ENCODE results near the gene CDON.

Gene CDON, protein sequence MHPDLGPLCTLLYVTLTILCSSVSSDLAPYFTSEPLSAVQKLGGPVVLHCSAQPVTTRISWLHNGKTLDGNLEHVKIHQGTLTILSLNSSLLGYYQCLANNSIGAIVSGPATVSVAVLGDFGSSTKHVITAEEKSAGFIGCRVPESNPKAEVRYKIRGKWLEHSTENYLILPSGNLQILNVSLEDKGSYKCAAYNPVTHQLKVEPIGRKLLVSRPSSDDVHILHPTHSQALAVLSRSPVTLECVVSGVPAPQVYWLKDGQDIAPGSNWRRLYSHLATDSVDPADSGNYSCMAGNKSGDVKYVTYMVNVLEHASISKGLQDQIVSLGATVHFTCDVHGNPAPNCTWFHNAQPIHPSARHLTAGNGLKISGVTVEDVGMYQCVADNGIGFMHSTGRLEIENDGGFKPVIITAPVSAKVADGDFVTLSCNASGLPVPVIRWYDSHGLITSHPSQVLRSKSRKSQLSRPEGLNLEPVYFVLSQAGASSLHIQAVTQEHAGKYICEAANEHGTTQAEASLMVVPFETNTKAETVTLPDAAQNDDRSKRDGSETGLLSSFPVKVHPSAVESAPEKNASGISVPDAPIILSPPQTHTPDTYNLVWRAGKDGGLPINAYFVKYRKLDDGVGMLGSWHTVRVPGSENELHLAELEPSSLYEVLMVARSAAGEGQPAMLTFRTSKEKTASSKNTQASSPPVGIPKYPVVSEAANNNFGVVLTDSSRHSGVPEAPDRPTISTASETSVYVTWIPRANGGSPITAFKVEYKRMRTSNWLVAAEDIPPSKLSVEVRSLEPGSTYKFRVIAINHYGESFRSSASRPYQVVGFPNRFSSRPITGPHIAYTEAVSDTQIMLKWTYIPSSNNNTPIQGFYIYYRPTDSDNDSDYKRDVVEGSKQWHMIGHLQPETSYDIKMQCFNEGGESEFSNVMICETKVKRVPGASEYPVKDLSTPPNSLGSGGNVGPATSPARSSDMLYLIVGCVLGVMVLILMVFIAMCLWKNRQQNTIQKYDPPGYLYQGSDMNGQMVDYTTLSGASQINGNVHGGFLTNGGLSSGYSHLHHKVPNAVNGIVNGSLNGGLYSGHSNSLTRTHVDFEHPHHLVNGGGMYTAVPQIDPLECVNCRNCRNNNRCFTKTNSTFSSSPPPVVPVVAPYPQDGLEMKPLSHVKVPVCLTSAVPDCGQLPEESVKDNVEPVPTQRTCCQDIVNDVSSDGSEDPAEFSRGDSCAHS (N-terminal part only)

DNA sequence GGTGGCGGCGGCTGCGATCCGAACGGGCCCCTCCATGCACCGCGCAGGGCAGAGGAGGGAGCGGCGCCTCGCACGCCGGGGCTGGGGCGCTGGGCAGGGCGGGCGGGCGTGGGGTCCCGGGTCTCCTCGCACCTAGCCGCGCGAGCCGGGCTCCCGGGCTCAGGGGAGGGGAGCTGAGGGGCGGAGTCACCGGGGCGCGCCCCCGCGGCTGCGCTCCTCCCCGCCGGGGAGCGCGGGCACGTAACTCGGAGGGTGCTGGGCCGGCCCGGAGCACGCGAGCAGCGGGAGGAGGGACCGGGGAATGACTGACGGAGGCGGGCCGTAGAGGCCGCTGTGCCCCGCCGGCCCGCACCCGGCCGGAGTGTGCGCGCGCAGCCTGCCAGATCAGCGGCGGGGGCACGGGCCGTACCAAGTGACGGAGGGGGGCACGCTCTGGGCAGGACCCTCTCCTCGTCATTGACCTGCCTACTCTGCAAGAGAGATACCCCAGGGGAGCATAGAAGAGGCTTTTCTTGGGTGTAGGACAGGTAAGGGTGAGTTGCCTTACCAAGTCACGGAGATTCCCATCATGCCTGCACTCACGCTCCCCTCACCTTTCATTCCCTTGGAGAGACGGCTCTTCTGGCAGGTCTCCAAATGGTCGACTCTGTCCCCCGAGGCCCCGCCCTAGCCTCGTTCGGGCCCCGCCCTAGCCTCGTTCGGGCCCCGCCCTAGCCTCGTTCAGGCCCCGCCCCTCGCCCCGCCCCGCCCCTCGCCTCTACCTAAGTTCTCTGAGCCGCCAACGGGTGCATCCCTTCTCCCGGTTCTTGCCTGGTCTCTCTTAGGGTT lies at the start of gene CDON:
TSS of gene CDON (minus strand) at position 188 of the 828 bp plus-strand sequence. CDS start 39,390 bp downstream, outside the sequence.
- DNase-seq: peak; percentile 90

DNA sequence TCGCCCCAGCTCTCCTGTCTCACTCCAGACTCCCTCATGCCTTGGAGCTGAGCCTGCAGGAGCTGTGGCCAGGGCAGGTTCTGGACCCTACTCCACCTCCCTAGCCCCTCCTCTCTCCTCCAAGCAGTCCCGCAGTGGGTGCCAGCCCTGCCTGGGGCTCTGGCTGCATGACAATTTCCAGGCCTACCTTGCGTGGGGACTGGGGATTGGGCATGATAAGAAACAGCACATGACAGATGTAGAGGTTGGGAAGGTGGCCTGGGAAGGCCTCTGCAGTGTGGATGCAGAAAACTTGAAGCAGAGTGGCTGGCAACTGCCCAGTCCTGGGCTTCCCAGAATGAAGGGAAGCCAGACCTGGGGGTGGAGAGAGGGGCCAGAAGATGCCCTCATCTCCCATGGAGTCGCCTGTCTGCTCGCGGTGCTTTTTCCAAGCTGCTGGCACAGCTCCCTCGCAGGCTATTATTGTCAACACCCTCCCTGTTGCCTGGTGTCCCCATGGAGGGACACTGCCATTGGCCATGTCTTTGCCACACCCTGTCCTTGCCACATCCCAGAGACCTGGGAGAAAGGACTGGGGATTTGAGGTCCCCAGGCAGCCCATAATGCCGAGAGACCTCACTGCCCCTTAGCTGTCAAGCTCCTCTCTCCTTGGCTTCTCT lies 48.9 kb upstream of the CDON start:
- no peak for DNase-seq

DNA sequence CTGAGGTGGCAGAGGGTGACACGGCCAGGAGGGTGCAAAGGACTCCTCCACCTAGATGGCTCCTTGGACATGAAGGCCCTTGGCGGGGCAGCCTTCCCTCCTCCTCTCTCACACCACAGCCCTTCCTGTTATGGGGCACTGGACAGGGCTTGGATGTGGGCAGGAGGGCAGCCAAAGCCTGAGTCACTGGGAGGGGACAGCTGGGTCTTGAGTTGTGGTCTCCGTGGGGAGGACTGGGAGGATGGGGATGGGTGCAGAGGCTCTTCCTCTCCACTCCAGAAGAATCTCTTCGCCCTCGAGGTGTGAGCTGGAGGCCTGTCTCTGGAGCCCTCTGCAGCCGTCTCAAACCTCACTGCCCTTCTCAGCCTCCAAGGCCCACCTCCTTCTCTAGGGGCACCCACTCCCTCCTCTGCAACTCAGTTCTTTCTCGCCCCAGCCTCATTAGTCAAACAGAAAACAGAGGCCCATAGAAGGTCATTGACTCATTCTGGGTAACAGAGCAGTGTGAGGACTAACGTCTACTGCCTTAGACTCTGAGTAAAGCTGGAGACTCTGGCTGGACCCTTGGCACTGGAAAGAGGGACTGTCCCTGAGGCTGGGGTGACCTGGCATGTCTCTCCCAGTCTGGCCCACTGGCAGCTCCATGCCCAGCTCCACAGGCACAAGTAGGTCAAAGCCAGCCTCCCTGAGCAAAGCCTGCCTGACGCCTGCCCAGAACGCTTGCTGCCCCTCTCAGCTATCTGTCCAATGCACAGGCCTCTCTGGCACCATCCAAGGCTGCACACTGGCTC lies 47.5 kb upstream of the CDON start:
- DNase-seq: no peak

DNA sequence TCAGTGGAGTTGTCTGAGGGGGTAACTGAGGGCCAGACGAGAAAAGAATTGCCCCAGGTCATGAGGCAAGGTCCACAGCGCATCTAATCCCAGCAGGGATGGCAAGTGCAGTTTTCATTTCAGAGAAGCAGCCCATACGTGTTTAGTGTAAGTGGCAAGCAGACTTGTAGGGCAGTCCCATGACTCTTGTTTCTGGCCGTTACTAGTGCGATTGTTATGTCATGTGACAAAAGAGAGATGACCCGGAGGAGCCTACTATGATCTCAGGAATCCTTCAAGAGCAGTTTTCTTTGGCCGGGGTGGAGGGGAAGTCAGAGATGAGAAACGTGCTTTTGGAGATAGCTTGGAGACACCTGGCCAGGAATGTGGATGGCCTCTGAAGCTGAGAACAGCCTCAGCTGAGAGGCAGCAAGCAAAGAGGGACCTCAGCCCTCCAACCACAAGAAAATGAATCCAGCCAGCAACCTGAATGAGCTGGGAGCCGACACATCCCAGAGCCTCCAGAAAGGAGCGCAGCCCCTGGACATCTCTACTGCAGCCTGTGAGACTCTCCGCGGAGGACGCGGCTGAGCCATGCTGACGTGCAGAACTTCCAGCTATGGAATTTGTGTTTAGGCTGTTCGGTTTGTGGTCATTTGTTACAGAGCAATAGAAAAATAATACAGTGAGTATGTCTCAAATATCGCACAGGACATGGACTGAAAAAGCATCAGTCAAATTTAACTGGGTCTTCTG lies 44.1 kb upstream of the CDON start:
- DNase-seq: no peak

DNA sequence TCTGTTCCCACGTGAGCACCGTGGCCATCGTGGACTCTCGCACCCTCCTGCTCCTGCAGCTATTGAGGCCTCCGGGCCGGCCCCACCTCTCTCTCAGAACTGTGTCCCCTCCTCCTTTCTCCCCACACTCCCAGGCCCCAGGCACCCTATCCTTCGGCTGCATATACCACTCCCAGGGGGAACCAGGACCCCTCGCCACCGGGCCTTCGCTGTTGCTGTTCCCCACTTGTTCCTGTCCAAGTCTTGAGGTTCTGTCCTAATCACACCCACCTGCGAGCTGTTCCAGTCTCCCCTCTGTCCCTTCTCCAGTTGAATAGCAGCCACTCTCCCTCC lies 43.0 kb upstream of the CDON start:
- no peak for DNase-seq

DNA sequence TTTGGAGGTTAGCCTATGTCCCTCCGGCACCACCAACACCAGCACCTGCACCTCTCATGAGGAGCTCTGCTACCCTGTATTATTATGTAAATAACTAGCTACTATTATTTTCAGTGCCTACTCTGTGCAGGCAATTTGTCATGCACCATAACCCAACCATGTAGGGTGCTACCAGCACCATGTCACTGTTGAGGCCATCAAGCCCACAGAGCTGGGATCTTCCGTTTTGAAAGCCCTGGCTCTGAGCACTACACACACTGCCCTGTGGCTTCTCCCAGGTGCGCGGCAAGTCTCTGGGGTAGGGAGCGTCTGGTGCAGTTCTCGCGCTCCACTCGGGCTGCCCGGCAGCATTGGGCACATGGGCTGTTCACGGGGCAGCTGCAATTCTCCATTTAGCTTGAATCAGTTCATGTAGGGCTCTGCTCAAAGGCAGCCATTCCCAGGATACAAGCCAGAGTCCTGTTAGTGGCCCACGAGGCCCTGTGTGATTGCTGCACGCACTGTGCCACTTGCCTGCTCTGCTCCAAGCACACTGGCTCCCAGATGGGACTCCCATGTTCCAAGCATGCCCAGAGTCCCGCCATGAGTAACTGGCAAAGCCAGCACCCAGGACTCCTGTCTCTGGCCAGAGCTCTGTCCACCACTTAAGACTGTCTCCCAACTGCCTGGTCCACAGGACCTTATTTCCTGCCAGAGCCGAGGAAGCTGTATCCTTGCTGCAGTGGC lies 42.5 kb upstream of the CDON start:
- no peak for DNase-seq

DNA sequence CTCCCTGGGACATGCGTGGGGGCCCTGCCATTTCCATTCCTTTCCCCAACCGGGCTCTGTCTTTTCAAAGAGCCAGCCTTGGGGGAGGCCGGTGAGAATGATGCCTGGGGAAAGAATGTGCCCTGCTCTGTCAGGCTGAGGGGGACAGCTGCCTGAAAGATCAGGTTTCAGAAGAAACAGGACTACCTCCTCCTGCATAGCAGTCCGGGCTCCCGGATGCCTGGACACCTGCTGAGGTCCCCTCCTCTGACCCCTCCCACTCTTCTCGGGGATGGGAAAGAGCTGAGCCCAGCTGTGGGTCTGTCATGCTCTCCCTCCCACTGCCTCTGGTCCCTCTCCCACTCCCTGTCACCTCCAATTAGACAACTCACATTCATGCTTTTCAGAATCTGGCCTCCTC lies 41.8 kb upstream of the CDON start:
- no peak for DNase-seq

DNA sequence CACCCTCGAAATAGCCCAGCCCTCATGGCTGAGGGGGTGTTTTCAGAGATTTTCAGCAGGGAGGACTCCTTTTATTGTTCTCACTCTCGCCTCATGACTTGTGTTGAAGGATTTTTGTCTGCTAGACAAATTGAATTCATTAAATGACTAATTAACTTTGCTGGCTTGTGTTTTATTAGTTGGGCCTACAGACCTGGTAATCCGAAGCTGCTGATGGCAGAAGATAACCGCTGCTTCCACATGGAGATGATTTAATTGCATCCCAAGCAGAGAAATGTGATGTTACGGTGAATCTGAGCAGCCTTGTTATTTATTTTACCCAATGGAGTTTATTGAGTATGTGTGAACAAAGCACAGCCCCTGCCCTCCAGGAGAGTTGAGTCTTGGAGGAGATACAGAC lies 40.5 kb upstream of the CDON start:
- no peak for DNase-seq

DNA sequence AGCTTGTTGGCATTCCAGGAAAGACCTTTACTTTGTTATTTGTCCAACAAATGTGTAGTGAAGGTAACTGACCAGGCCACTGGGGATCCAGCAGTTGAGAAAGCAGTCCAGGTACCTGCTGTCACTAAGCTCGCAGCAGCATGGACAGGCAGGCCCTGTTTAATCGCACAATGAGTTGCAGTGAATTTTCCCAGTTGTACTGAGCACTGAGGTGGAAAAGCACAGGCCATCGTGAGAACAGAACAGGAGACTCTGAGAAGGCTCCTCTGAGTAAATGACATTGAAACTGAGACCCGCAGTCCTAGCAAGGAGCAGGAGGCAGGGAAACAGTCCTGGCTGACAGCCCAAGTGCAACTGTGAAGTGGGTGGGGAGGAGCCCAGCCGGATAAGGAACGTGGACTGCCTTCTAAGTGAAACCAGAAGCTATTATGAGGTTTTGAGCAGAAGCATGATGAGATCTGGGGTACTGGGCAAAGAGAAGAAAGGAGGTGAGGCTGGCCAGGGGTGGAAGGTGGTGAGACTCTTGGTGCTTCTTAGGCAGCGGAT lies 39.8 kb upstream of the CDON start:
- DNase-seq: no peak

DNA sequence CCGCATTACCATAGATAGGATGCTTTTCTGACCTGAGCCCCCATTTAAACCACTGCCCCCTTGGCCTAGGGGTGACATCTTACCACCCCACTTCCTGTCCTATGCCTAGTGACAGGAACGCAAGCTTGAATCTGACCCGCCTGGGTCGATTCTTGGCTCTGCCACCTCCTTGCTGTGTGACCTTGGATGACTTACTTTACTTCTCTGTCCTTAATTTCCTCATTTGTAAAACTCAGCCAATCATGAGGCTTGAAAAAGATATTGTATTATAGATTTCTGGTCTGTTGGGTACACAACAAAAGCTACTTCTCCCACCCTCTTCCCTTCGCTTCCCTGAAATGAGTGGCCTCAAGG lies 39.2 kb upstream of the CDON start:
- no peak for DNase-seq

DNA sequence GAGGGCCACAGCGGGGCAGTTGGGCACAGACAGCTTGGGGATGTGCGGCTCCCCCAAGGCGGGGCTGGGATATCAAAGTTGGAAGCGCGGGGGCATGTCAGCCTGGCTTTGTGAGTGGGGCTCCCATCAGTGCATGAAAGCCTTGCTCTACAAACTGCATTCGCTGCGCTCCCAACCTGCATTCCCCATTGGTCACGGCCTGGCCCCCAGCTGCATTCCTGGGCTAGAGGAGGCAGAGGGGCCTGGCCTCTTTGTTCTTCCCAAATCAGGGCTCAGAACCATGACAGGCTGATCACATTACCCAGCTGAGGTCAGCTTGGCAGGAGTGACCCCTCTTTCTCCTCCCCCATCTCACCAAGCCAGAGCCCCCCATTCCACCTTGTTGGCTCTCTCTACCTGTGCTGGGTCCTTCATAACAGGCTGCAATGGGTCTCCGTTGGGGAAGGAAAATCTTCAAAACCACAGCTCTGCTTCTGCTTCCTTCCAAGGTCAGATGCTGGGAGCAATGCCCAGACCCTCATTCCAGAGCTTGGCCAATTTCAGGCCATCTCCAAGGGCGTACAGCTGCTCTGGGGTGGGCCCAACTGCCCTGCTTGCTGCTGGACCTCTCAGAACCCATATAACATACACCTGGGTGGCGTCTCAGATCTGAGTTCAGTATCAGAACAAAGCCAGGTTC lies 38.7 kb upstream of the CDON start:
- DNase-seq: no peak

DNA sequence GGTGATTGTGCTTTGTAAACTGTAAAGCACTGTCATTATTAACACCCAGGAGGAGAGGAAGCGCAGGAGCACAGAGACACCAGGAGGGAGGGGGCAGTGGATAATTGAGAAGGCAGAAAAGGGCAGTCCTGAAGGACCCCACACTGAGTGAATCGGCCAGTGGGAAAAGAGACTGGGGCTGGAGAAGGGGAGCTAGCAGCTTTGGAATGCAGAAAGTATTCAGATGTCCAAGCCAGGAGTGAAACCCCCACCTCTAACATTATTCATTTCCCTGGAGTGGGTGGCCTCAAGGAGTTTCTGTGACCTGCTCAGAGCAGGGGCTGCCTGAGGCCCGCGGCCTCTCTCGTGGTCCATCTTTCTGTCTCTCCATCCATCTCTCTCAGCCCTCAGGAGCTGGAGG lies 38.0 kb upstream of the CDON start:
- no peak for DNase-seq

DNA sequence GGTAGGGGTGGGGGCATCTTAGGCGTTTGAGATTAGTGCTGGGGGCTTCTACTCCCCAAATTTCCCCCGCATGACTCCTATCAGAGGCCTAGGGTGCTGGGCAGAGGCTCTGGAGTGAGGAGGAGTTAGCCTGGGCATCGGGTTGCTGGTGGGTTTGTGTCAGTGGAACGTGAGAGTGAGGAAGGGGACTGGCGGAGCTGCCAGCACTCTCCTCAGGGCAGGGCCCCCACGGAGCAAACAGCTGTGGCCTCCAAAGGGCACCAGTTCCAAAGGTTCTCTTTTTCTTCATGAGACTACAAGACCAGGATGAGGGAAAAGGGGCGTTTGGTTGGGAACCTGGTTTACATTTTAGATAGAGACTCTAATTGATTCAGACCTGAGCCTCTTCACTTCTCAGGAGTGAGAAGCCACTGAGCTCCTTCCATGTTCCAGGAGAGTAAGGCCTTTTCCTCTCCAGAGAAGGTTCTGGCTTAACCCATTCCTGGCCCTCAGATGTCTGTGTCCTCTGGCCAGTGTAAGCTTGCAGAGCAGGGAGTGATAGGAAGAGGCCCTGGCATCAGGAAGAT lies 35.6 kb upstream of the CDON start:
- no peak for DNase-seq

DNA sequence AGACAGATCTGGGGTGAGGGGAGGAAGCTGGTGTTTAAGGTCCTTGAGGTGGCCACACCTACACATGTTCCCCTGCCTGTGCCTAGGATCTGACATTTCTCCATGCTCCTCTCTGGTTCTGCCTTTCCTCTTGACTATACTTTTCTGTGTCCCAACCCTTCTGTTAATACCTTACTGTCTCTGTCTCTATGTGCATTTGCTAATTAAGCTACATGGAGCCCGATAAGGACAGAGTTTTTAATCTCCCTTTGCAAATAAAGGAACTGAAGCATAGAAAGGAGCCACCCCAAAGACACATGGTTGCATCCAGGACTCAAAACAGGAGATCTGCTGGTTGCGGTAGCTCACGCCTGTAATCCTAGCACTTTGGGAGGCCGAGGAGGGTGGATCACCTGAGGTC lies 33.1 kb upstream of the CDON start:
- DNase-seq: no peak

DNA sequence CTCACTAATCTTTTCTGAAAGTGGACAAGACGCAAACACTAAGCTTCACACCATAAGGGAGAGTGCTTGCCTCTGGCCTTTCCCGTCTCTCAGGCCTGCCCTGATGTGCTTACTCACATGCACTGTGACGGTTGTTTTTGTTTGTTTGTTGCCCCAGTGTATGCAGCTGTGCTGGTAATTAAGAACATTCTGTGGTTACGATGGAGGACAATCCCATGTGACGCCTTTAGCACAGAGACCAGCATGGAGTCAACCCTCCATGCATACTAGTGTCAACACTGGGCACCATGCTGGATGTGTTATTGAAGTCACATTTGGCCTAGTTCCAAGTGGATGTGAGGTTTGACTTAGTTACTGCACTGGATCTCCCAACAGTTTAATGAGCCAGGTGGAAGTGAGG lies 27.8 kb upstream of the CDON start:
- DNase-seq: no peak

DNA sequence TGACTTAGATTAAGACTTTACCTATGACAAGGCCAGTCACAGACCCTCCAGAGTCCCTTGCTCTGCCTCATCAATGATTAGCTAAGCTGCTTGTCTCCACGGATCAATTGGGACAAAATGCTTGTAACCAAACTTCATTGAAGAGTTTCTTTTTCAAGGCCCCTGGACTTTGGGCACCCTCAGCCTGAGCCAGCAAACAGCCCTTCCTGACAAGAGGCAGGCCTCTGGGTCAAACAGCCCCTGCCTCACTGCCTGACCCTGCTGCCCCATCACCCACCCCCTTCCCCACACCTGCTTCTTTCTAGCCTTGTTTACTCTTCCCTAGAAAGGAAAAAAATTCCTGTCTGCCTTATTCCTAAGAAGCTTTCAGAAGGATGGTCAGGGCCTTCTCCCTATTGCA lies 26.3 kb upstream of the CDON start:
- no peak for DNase-seq

DNA sequence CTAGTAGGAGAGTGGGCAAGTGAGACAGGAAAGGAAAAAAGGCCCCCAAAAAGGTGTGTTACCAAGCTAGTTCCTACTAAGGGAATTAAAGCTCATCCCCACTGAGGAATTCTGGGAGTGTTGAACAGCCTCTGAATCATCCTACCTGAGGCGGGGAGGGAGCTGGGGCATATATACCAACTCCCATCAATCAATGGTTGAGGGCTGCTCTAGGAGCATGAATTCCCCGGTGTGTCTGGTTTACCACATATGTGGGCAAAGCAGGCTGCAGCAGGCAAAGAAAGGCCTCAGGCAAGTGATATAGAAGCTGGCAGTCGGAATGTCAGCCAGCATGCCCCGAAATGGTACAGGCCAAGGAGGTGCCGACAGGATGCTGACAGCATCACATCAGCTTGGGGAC lies 23.6 kb upstream of the CDON start:
- no peak for DNase-seq

DNA sequence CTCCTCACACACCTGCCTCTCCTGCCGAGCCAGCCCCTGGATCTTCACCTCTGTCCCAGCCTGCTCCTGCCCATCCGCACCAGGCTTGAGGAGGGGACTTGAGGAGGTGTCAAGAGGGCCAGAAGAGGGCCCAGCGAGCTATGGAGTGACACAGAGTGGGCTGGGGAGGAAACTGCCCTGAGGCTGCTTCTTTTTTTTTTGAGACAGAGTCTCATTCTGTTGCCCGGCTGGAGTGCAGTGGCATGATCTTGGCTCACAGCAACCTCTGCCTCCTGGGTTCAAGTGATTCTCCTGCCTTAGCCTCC lies 21.9 kb upstream of the CDON start:
- DNase-seq: no peak

Data from activated naive CD4-positive, alpha-beta T cell treated with Interleukin-2 at 50 U/mL for 16 hours (primary cell).